Small intestine (tissue), 7 donors: ENCODE results near the gene SOX6. TPM values are rescaled to one million over a fixed set of nuclear protein-coding genes. Genes with fewer than 3 reads are reported as not detected.

ENCODE experiments used
- DNase-seq, 2 donors: peaks; one replicate each; pipeline versions ENCODE4 v3.0.0 to v3.0.0-alpha.2; 2013
- FAIRE-seq: peaks from 2 replicates; lab custom pipeline; 2012; peaks lifted over from hg19 to GRCh38; lab: Jason Lieb, UNC
- H3K27ac ChIP-seq, 3 donors: one replicate each; pipeline ENCODE4 v1.5.1; 2013; ENCODE audit warnings: low read length in 2 of 3, mild to moderate bottlenecking in 2 of 3, control low read depth in 1 of 3, inconsistent platforms in 1 of 3, low read depth in 1 of 3, moderate library complexity in 1 of 3
- H3K27me3 ChIP-seq, 3 donors: one replicate each; pipeline ENCODE4 v1.6.1; 2013; ENCODE audit warnings: low read length in 3 of 3, inconsistent platforms in 1 of 3; ENCODE audit not compliant: control insufficient read depth in 3 of 3, insufficient read depth in 3 of 3
- H3K36me3 ChIP-seq, 3 donors: one replicate each; pipeline ENCODE4 v1.6.1; 2013; ENCODE audit warnings: low read length in 3 of 3, inconsistent platforms in 1 of 3, low read depth in 1 of 3, mild to moderate bottlenecking in 1 of 3, moderate library complexity in 1 of 3; ENCODE audit not compliant: control insufficient read depth in 3 of 3, insufficient read depth in 2 of 3
- H3K4me1 ChIP-seq, 3 donors: one replicate each; pipeline ENCODE4 v1.6.1; 2013; ENCODE audit warnings: low read length in 2 of 3, inconsistent platforms in 1 of 3, low read depth in 1 of 3, mild to moderate bottlenecking in 1 of 3, moderate library complexity in 1 of 3; ENCODE audit not compliant: control insufficient read depth in 3 of 3, insufficient read depth in 2 of 3
- H3K4me3 ChIP-seq, 3 donors: one replicate each; pipeline ENCODE4 v1.5.1; 2013; ENCODE audit warnings: low read length in 3 of 3, control low read depth in 1 of 3, inconsistent platforms in 1 of 3, low read depth in 1 of 3, mild to moderate bottlenecking in 1 of 3, moderate library complexity in 1 of 3
- H3K9me3 ChIP-seq, 2 donors: one replicate each; pipeline ENCODE4 v1.6.1; 2013; ENCODE audit warnings: low read depth in 1 of 2, low read length in 1 of 2; ENCODE audit not compliant: control insufficient read depth in 2 of 2, insufficient read depth in 1 of 2
- WGBS, 3 donors: extraction: QIAGEN DNeasy Blood & Tissue Kit; methylation state at CpG; one replicate each; pipeline ENCODE4 v1.1.7; 2013; 5-methylcytosine and 5-hydroxymethylcytosine counted together
- polyA plus RNA-seq, 4 donors: library from polyadenylated mRNA; stranded (reverse) in 3 of 4; unstranded in 1 of 4; fragments of 200-250 nt in 3 of 4; fragments of 120-200 nt in 1 of 4; gene quantifications; one replicate each; pipeline versions ENCODE4 v1.2.1 to v1.2.3, GENCODE V29; 2013
- donor health status: healthy with polysubstance abuse.
- donor health status: control.
- donor health status: control.
- donor health status: Bipolar disorder and iron deficiency.
- donor health status: healthy.

SOX6 gene
- polyA plus RNA-seq, 4 donors = 4.6 to 52.4 (median 7.7) TPM

GRCh38 chr11:16322190-16322589 is 34.2 kb downstream of the SOX6 start:
- no peak for DNase-seq
- Histone ChIP-seq H3K27ac (no peak overlapping the region), H3K4me3 (no peak overlapping the region), H3K36me3 (no peaks in the 10 kb centered on the region), H3K9me3 (peaks cover 0 to 3% of the 10 kb centered on the region in 2 donors), H3K4me1 (no peaks in the 10 kb centered on the region), H3K27me3 (no peaks in the 10 kb centered on the region)
- no peak for FAIRE-seq
- 96 to 100% (median 97%) methylated on average over 2 of the region's 2 CpGs for WGBS, 3 donors

DNA sequence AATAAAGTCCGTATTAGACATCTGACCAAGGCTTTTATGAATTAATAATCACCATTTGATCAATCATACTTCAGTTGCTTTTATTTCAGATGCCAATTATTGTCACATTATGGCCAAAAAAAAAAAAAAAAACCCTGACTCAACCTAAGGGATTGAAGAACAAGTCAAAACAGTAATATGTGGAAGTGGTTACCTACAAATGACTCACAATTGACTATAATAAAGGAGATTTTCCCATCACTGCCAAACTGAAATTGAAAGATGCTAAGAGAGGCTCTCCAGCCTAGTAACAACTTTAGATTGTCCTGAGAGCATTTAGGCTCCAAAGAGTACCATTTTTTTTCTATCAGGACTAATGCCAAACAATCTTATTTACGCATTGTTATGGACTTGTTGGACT is 35.2 kb downstream of the SOX6 start:
- no peak overlapping the region for H3K4me3 ChIP-seq
- no peak for FAIRE-seq
- WGBS, 3 donors = 82 to 86% (median 85%) methylated on average over 2 of the region's 2 CpGs

DNA sequence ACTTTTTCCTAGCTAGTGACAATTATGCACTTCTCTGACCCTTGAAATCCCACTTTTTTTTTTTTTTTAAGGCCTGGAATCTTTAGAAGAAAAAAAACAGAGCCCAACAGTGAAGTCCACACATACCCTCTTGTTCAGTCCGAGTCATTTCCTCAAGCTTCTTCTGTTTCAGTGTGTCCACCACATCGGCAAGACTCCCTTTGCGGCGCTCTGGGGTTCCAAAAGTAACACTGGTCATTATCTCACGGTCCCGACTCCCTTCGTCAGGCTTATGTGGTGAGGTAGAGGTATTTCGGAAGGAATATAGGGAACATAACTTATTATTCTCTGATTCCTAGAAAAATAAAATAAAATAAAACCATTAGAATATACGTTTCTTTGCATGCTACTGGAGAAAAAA is 38.0 kb downstream of the SOX6 start:
- H3K4me3 ChIP-seq = no peak overlapping the region
- H3K9me3 ChIP-seq = no peaks in the 10 kb centered on the region
- H3K4me1 ChIP-seq = no peaks in the 10 kb centered on the region
- WGBS, 3 donors = 90 to 97% (median 94%) methylated on average over 9 of the region's 9 CpGs
- DNase-seq (no peak), FAIRE-seq (no peak)
- H3K27me3 ChIP-seq = no peaks in the 10 kb centered on the region
- no peak overlapping the region for H3K27ac ChIP-seq
- H3K36me3 ChIP-seq = no peaks in the 10 kb centered on the region

More for the DNA sequence above, 35.2 kb downstream of the SOX6 start:
- Histone ChIP-seq H3K4me1 (no peaks in the 10 kb centered on the region), H3K27ac (no peak overlapping the region), H3K27me3 (no peaks in the 10 kb centered on the region), H3K9me3 (peaks cover 0 to 3% of the 10 kb centered on the region in 2 donors), H3K36me3 (no peaks in the 10 kb centered on the region)
- DNase-seq = no peak

DNA sequence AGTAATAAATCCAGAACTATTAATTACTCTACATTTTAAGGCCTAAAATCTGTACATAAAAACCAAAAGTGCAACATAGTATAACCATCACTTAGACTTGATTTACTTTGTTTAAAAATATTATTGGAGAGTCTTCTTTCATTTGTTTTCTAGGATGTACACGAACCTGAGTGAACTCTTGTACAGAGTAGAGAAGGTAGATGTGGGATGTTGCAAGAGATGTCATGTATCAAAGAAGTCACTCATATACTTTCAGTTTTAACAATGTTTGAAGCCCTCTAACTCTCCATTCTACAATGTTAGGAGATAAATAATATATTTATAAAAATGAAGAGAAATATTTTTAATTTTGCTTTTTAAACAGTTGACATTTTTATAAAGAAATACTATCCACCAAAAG is 38.6 kb downstream of the SOX6 start:
- H3K4me1 ChIP-seq = no peaks in the 10 kb centered on the region
- no peak overlapping the region for H3K27ac ChIP-seq
- no peaks in the 10 kb centered on the region for H3K36me3 ChIP-seq
- WGBS, 3 donors = 67 to 86% (median 74%) methylated on average over 1 of the region's 1 CpG
- no peaks in the 10 kb centered on the region for H3K27me3 ChIP-seq
- no peak overlapping the region for H3K4me3 ChIP-seq
- H3K9me3 ChIP-seq = no peaks in the 10 kb centered on the region
- DNase-seq = no peak
- no peak for FAIRE-seq

DNA sequence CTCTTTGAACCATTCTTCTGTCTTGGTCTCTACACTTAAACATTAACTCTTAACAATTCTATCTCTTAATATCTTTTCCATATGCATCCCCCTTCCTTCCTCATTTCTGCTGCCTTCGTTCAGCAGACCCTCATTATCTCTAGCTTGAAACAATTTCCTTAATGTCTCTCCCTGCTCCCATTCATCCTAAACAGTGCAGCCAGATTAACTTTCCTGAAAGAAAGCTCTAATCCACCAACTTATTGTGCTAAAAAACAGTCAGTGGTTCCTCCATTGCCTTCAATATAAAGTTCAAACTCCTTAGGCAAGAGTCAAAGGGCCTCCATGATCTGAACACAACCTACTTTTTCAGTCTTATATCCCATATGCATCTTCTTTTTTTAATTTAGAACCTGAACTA is 42.5 kb downstream of the SOX6 start:
- no peaks in the 10 kb centered on the region for H3K9me3 ChIP-seq
- WGBS, 3 donors = 63 to 86% (median 68%) methylated on average over 1 of the region's 1 CpG
- FAIRE-seq (no peak), DNase-seq (no peak)
- H3K27me3 ChIP-seq = no peaks in the 10 kb centered on the region
- H3K4me1 ChIP-seq = no peaks in the 10 kb centered on the region
- no peak overlapping the region for H3K4me3 ChIP-seq
- no peak overlapping the region for H3K27ac ChIP-seq
- H3K36me3 ChIP-seq = no peaks in the 10 kb centered on the region

DNA sequence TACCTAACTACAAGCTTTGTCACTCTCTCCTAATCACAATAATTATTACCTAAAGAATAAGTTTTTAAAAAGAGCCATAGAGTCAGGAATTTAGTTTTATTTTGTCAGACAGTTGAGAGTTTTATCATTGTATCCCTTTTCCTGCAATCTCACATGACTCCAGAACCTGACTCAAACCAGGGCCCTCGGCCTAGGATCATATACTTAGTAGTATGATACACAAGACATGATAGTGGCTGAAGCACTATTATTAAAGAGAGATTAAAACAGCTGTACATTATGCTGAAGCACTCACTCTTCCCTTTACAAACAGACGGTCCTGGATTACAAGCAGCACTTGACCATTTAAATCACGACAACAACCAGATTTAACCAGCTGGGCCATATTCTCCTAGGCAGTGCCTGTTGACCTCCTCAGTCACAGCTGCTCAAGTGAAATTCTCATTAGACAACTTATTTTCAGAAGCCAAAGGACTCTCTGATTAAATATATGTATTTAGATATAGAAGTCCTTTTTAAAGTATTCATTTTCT is 44.0 kb downstream of the SOX6 start:
- Histone ChIP-seq H3K4me3 (no peak overlapping the region), H3K9me3 (no peaks in the 10 kb centered on the region), H3K27ac (no peak overlapping the region), H3K36me3 (no peaks in the 10 kb centered on the region), H3K27me3 (no peaks in the 10 kb centered on the region), H3K4me1 (no peaks in the 10 kb centered on the region)
- WGBS, 3 donors = 75 to 87% (median 80%) methylated on average over 3 of the region's 3 CpGs
- DNase-seq (no peak), FAIRE-seq (no peak)

DNA sequence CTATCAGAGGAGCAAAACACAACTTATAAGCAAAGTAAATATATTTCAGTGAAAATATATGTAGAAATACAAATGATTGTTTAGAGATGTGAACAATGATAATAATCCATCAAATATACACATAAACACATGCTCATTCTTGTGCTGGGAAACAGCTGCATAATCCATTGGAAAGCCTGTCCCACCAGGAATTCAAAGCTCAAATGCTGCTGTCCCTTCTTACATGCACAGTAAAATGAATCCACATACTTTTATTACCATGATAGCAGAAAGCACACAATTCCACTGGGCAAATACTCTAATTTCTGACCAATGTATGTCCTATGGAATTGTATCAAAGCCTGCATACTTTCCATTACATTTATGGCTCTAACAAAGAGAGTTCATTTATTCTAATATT is 44.5 kb downstream of the SOX6 start:
- Histone ChIP-seq H3K27me3 (no peaks in the 10 kb centered on the region), H3K4me1 (no peaks in the 10 kb centered on the region), H3K9me3 (no peaks in the 10 kb centered on the region), H3K27ac (no peak overlapping the region), H3K4me3 (no peak overlapping the region), H3K36me3 (no peaks in the 10 kb centered on the region)
- FAIRE-seq = no peak
- DNase-seq = no peak

DNA sequence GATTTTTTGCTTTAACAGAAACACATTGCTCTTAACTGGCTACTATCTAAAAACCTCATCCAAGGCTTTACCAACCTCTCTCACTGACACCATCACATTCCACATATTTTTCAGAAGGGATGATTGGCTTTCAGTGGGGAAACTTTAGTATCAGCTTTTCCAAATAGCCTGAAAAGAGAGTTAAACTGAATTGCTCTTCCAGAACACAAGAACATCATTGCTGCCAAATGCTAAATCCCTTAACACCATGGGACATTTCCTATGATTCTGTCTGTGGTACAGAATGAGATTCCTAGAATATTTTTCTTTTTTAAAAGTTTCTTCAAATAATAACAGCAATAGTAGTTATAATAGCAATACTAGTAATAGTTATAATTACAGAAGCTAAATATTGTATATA is 45.4 kb downstream of the SOX6 start:
- H3K27ac ChIP-seq = no peak overlapping the region
- no peaks in the 10 kb centered on the region for H3K4me1 ChIP-seq
- no peak overlapping the region for H3K4me3 ChIP-seq
- no peaks in the 10 kb centered on the region for H3K27me3 ChIP-seq
- FAIRE-seq (no peak), DNase-seq (no peak)
- H3K36me3 ChIP-seq = no peaks in the 10 kb centered on the region
- no peaks in the 10 kb centered on the region for H3K9me3 ChIP-seq

DNA sequence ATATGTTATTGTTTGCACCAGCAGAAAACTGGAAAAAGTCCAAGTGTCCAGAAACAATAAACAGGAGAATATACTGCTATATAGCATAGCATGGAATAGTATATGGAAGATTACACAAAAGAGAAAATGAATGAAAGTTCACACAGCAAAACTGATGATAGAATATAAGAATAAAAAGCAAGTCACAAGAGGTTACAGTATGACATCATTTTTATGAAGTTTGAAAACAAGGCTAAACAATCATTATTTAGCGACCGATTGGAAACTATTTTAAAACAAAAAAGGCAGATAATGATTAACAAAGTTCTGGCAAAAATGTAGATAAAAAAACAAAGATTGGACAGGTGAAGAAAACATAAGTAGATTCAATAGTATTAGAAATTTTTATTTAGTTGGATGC is 47.1 kb downstream of the SOX6 start:
- Histone ChIP-seq H3K27me3 (no peaks in the 10 kb centered on the region), H3K9me3 (no peaks in the 10 kb centered on the region), H3K4me3 (no peak overlapping the region), H3K27ac (no peak overlapping the region), H3K36me3 (no peaks in the 10 kb centered on the region), H3K4me1 (no peaks in the 10 kb centered on the region)
- DNase-seq = no peak
- peak; percentile 44 for FAIRE-seq
- 72 to 86% (median 80%) methylated on average over 2 of the region's 2 CpGs for WGBS, 3 donors
